Measurements from ENCODE around the gene ACE.

The ACE gene

DNA sequence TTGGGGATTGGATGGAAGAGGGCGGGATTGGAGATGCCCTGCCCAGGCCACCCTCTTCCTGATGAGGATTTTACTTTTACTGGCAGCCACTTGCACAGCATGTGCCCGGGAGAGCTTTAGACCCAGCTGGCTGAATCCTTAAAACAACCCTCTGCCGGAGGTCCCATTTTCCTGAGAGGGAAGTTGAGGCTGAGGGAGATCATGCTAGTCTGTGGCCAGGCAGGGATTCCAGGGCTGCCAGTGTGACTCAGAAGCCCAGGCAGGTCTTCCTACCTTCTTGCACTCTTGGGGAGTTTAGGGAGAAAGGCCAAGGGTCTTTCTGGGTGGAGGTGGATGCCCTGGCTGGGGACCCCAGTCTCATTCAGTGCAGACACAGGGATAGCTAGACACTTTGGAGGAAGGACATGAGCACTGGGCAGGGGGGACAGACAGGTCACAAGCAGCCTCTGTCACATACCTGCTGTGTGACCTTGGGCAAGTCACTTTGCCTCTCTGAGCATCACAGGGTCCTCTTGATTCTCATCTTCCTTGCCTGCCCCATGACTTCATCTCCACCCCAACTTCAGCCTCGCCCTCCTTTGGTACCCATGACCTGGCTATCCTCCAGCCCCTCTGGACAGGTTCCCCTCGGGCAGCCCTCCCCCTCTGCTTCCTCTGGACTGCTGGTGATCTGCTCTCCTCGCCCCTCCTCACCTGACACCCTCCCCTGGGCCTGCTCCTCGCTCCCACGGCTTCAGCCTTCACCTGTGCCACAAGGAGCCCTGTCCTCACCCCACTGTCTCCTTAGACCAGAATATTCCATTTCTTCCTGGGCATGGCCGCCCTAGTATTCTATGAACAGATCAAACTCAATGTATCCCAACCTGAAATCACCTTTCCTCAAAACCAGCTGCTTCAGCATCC, 62.1 kb downstream of the ACE start:
- no peak for DNase-seq

DNA sequence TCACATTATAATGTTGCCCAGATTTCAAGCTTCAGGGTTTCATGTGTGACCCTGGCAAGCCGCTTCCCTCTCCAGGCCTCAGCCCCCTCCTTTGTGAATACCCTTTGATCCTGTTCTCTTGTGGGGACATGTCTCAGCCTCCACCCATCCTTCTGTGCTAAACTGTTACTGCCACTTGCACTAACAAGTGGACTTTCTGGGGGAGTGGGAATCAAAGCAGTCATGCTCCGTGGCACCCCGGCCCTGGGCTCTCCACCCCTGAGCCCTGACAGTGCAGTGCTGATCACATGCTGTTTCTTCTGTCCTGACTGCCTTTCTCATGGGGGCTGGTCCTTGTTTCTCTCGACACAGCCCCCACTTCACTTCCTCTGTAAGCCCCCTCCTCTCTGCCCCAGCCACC, 63.7 kb downstream of the ACE start:
- DNase-seq: no peak

DNA sequence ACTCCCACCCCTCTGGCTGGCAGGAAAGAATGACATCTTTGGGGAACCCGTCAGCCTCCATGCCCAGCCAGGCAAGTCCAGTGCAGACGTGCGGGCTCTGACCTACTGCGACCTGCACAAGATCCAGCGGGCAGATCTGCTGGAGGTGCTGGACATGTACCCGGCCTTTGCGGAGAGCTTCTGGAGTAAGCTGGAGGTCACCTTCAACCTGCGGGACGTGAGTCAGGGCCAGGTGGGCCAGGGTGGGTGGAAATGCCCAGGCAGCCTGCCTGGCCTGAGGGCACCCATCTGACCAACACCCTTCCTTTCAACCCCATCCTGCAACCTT, 65.3 kb downstream of the ACE start:
- no peak for DNase-seq

DNA sequence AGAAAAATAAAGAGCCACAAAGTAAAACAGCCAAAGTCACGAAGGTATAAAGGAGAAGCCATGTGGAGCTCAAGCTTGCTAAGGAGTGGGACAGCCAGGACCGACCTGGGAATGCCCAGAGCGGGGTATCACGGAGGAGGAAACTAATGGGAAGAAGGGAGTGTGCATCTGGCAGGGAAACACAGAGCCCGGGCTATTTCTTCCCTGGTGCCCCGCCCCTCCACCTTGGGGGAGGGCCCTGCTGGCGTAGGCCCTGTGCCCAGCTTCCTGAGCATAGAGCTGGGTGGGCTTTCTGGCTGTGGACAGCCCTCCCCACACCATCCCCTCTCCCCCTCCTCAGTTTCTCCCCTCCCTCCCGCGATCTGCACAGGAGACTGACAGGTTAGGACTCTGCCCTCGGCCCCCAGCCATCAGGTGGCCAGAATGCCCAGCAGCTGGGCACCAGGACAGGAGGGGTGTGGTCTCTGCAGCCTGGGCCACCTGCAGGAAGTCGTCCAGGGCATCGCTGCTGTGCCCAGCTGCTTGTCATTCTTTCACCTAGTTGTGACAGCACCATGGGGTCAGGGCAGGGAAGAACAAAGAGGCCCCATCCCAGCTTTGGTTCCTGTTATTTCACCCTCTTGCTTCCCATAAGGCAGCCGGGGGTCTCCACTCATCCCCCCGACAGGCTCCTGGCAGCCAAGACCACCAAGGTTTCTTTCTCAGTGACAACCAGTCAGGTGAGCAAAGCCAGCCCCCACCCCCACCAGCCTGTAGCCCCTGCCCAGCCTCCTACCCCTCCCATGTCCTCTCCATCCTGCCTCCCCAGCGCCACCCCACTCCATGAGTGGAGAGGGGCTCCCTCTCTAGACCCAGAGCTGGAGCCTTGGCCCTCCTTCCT, 66.3 kb downstream of the ACE start:
- no peak for DNase-seq

DNA sequence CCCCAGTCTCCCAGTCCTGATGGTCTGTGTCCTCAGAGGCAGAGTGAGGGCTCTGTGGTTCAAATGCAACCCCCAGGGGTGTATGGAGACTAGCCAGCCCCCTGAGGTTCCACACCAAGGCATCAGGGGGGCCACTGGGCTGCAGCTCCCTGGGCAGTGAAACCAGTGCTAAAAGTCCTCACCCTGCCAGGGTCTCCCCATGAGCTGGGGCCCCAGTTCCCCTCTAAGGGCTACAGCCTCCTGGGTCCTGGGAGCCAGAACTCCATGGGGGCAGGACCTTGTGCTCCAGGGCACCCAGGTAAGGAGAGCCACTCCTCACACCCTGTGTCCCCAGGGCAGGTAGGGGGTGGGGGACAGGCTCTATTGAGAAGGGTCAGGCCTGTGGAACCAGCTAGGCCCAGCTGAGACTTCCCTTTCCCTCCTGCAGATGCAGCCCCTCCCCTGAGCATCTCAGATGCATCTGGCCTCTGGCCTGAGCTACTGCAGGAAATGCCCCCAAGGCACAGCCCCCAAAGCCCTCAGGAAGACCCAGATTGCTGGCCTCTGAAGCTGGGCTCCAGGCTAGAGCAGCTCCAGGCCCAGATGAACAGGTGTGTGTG, 67.1 kb downstream of the ACE start:
- no peak for DNase-seq

DNA sequence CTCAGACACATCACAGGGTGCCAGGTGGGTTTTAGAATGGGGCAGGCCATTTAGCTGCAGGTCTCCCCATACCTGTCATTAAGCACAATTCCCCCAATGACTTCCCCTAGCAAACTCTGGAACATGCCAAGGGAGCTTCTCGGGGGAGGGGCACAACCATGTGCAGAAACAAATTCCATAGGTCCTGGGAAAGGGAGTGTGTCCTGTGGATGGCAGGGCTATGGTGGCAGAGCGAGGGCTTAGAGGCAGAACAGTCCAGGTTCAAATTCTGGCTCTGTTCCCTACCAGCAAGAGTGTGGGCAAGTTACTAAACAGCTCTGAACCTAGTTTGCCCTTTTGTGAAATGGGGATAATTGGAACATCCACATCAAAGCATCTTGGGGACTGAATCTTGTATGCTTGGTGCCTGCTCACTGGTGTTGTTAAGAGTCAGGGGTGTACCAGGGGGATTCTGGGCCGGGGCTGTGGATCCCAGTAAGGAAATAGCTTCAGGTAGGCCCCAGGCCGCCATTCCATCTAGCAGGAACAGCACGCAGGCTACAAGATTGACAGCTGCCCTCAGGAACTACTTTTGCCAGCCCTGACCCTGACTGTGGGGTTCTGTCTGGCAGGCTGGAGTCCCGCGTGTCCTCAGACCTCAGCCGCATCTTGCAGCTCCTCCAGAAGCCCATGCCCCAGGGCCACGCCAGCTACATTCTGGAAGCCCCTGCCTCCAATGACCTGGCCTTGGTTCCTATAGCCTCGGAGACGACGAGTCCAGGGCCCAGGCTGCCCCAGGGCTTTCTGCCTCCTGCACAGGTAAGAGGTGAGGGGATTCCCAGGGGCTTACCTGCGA, 67.8 kb downstream of the ACE start:
- no peak for DNase-seq

DNA sequence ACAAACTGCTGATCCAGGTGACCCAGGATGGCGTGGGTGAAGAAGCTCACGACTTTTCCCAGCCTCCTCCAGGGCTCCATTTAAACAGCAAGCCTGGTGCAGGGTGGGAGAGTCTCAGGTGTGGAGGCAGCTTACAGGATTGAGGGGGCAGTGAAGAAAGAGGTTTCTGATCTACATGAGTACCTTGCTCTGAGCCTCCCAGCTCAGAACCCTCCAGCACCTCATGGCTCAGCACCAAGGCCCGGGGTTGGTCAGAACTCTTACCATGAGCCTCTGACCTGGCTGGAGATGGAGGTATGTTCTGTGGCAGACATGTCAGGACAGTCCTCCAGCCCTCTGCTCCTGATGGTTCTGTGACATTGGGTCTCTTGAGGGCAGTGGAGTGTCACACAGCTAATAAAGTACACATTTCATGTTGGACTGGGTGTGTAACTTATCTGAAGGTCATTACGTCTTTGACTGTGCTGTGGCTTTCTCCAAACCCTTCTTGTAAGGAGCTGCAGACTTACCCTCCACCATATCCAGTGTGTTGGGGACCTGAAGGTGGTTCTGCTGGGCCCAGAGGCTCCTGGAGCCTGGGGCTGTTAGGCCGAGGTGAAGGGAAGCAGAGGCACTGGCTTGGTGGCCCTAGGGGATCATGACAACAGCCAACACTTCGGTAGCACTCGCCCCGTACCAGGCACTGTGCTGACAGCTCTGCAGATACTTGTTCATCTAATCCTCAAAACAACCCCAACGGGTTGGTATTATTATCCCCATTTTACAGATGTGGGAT, 69.6 kb downstream of the ACE start:
- DNase-seq: no peak

DNA sequence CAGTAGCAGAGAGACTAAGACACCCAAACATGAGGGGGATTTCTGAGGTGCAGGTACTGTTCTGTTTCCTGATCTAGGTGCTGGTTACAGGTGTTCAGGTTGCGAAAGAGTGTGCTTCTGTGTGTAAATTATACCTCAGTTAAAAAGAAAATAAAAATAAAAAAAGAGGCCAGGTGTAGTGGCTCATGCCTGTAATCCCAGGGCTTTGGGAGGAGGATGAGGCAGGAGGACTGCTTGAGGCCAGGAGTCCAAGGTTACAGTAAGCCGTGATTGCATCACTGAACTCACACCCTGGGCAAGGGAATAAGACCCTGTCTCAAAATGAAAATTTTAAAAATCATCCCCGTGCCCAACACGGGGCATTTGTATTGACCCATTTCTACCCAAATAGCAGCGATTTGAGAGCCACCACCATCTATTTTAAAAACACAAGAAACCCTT, 70.2 kb downstream of the ACE start:
- no peak for DNase-seq

Measured in femur (tissue), 1 donor.